ENCODE data around the gene ADAMTS12. TPM values are rescaled to one million over a fixed set of nuclear protein-coding genes. Genes with fewer than 3 reads are reported as not detected.

The ADAMTS12 gene
- polyA plus RNA-seq, 1 experiment: 46.8 TPM

DNA sequence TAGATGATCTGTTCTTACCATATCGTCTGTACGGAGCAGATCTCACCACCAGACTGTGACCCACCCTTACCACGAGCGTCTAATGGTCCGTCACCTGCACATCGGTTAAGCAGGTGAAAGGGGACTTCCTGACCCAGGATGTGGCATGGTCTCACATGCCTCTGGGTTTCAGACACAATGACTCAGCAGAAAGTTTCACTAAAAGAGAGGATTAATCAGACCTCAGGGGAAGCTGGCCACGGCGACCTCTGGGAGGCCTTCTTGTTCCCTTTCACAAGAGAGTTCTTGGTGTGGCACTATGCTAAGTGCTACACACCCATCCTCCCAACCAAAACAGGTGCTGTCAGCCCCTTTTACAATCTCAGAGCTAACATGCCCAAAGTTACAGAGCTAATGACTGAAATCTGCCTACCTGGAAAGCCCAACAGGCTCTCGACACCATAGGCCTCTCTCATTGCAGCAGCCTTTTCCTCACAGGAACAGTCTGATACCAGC, 41.6 kb downstream of the ADAMTS12 start:
- H3K9me3 ChIP-seq (ENCODE audit: control insufficient read depth, insufficient read depth, low read length): no peaks in the 10 kb centered on the region
- TF ChIP-seq, protein P1, sequence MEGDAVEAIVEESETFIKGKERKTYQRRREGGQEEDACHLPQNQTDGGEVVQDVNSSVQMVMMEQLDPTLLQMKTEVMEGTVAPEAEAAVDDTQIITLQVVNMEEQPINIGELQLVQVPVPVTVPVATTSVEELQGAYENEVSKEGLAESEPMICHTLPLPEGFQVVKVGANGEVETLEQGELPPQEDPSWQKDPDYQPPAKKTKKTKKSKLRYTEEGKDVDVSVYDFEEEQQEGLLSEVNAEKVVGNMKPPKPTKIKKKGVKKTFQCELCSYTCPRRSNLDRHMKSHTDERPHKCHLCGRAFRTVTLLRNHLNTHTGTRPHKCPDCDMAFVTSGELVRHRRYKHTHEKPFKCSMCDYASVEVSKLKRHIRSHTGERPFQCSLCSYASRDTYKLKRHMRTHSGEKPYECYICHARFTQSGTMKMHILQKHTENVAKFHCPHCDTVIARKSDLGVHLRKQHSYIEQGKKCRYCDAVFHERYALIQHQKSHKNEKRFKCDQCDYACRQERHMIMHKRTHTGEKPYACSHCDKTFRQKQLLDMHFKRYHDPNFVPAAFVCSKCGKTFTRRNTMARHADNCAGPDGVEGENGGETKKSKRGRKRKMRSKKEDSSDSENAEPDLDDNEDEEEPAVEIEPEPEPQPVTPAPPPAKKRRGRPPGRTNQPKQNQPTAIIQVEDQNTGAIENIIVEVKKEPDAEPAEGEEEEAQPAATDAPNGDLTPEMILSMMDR (IDR thresholded peaks at IDR 0.05; ENCODE audit: low read depth, low read length): no peak
- no peak overlapping the region for H3K4me3 ChIP-seq (ENCODE audit: low read depth, low read length)
- POLR2A ChIA-PET: no interaction called here
- DNase-seq (ENCODE audit: low read depth, low spot score): no peak
- CTCF ChIA-PET: no interaction called here
- H3K27me3 ChIP-seq (ENCODE audit: control insufficient read depth, insufficient read depth, low read length): no peaks in the 10 kb centered on the region
- H3K27ac ChIP-seq (ENCODE audit: low read depth, low read length): peak overlapping the region; percentile 33

DNA sequence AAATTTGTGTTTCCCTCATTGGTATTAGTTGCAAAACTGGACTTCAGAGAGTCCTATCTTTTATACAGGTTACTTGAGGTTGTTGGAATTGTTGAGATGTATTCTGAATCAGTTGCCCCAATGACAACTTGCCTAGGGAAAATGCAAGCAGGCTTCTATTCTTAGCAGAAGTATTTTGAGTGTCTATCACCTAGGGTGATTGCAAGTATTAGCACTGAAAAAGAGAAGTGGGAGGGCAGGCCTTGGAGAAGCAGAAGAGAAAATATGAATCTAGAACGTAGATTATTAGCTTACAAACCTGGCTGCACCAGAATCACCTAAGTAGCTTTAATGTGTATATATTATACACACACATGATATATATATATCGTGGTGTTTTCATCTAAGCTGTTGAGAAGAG, 43.2 kb downstream of the ADAMTS12 start:
- Histone ChIP-seq H3K27me3 (ENCODE audit: control insufficient read depth, insufficient read depth, low read length) (no peaks in the 10 kb centered on the region), H3K27ac (ENCODE audit: low read depth, low read length) (no peak overlapping the region), H3K4me3 (ENCODE audit: low read depth, low read length) (no peak overlapping the region), H3K9me3 (ENCODE audit: control insufficient read depth, insufficient read depth, low read length) (no peaks in the 10 kb centered on the region)
- POLR2A ChIA-PET: no interaction called here
- no peak for DNase-seq (ENCODE audit: low read depth, low spot score)
- TF ChIP-seq, protein P1 (IDR thresholded peaks at IDR 0.05; ENCODE audit: low read depth, low read length): no peak
- CTCF ChIA-PET: no interaction called here

- no peaks in the 10 kb centered on the region for H3K27me3 ChIP-seq (ENCODE audit: control insufficient read depth, insufficient read depth, low read length)
- POLR2A ChIA-PET: interaction anchor here (1.2 kb wide), 1 partner anchor 45 kb away, joined by 3 read pairs; the partner anchor contains the start of gene ADAMTS12
- no peak overlapping the region for H3K27ac ChIP-seq (ENCODE audit: low read depth, low read length)
- TF ChIP-seq, protein P1 (IDR thresholded peaks at IDR 0.05; ENCODE audit: low read depth, low read length): no peak
- no peak overlapping the region for H3K4me3 ChIP-seq (ENCODE audit: low read depth, low read length)
- no peak for DNase-seq (ENCODE audit: low read depth, low spot score)
- CTCF ChIA-PET: interaction anchor here (0.9 to 1.4 kb wide), 2 partner anchors 45 to 123 kb away, joined by 3 to 5 read pairs; partner anchors contain the start of gene ADAMTS12
- H3K9me3 ChIP-seq (ENCODE audit: control insufficient read depth, insufficient read depth, low read length): no peaks in the 10 kb centered on the region
These were observed 44.9 kb downstream of the ADAMTS12 start for GRCh38 chr5:33846851-33847250.

- CTCF ChIA-PET: interaction anchor here (0.6 kb wide), 1 partner anchor 52 kb away, joined by 3 read pairs; no protein-coding TSS in a partner anchor
- TF ChIP-seq, protein P1 (IDR thresholded peaks at IDR 0.05; ENCODE audit: low read depth, low read length): no peak
- Histone ChIP-seq H3K27ac (ENCODE audit: low read depth, low read length) (peak overlapping the region; percentile 11), H3K27me3 (ENCODE audit: control insufficient read depth, insufficient read depth, low read length) (no peaks in the 10 kb centered on the region), H3K9me3 (ENCODE audit: control insufficient read depth, insufficient read depth, low read length) (no peaks in the 10 kb centered on the region), H3K4me3 (ENCODE audit: low read depth, low read length) (no peak overlapping the region)
- POLR2A ChIA-PET: no interaction called here
- DNase-seq (ENCODE audit: low read depth, low spot score): no peak
These were observed 48.2 kb downstream of the ADAMTS12 start for GRCh38 chr5:33843579-33843978.

GRCh38 chr5:33842456-33842855, 49.3 kb downstream of the ADAMTS12 start:
- Histone ChIP-seq H3K4me3 (ENCODE audit: low read depth, low read length) (no peak overlapping the region), H3K27me3 (ENCODE audit: control insufficient read depth, insufficient read depth, low read length) (no peaks in the 10 kb centered on the region), H3K27ac (ENCODE audit: low read depth, low read length) (no peak overlapping the region), H3K9me3 (ENCODE audit: control insufficient read depth, insufficient read depth, low read length) (no peaks in the 10 kb centered on the region)
- POLR2A ChIA-PET: no interaction called here
- DNase-seq (ENCODE audit: low read depth, low spot score): no peak
- TF ChIP-seq, protein P1 (IDR thresholded peaks at IDR 0.05; ENCODE audit: low read depth, low read length): no peak
- CTCF ChIA-PET: interaction anchor here (0.5 to 0.6 kb wide), 2 partner anchors 93 kb away, joined by 4 to 6 read pairs; no protein-coding TSS in a partner anchor
